Sigmoid colon (tissue), 7 donors: ENCODE results near the gene GABBR1. TPM values are rescaled to one million over a fixed set of nuclear protein-coding genes. Genes with fewer than 3 reads are reported as not detected.
A peak's percentile ranks its signal among the peaks of the same experiment; 100 is the strongest.

Experiments used
- DNase-seq: peaks from one replicate; pipeline ENCODE4 v3.0.0-alpha.2; 2019
- H3K27ac ChIP-seq, 4 donors: fragments of 200-600 bp; sonication (generic); one replicate each; pipeline ENCODE4 v1.5.1; 2016 to 2019; ENCODE audit warnings: mild to moderate bottlenecking in 1 of 4
- H3K27me3 ChIP-seq, 3 donors: fragments of 200-600 bp; sonication (generic); one replicate each; pipeline ENCODE4 v1.5.1; 2019; ENCODE audit warnings: mild to moderate bottlenecking in 1 of 3
- H3K36me3 ChIP-seq, 4 donors: fragments of 200-600 bp; sonication (generic); one replicate each; pipeline ENCODE4 v1.5.1; 2016 to 2019
- H3K4me1 ChIP-seq, 4 donors: fragments of 200-600 bp; sonication (generic); one replicate each; pipeline ENCODE4 v1.5.1; 2017 to 2019
- H3K4me3 ChIP-seq, 4 donors: fragments of 200-600 bp; sonication (generic); one replicate each; pipeline ENCODE4 v1.5.1; 2017 to 2019; ENCODE audit warnings: mild to moderate bottlenecking in 2 of 4, moderate library complexity in 1 of 4
- H3K9me3 ChIP-seq, 4 donors: fragments of 200-600 bp in 3 of 4; sonication (generic) in 3 of 4; one replicate each; pipeline versions ENCODE4 v1.5.1 to v1.6.1; 2013 to 2019
- CTCF ChIP-seq, 4 experiments: fragments of 450-650 bp in 3 of 4; fragments of 200-600 bp in 1 of 4; IDR thresholded peaks; one replicate each; pipeline ENCODE4 v1.5.1; 2016 to 2019; ENCODE audit warnings: antibody characterized with exemption in 4 of 4, mild to moderate bottlenecking in 3 of 4, moderate library complexity in 2 of 4
- EP300 ChIP-seq, 4 donors: sonication (generic); formaldehyde crosslinking; IDR thresholded peaks; one replicate each; pipeline ENCODE4 v1.6.1; 2017; ENCODE audit warnings: antibody characterized with exemption in 4 of 4
- POLR2A ChIP-seq, 2 donors: fragments of 450-650 bp; IDR thresholded peaks; one replicate each; pipeline ENCODE4 v1.6.1; 2016; ENCODE audit warnings: antibody characterized with exemption in 2 of 2, mild to moderate bottlenecking in 2 of 2, moderate library complexity in 2 of 2
- POLR2AphosphoS5 ChIP-seq, 4 donors: sonication (generic); formaldehyde crosslinking; IDR thresholded peaks; one replicate each; pipeline ENCODE4 v1.6.1; 2017; ENCODE audit warnings: antibody characterized with exemption in 4 of 4
- WGBS, 2 donors: extraction: QIAGEN DNeasy Blood & Tissue Kit; methylation state at CpG; one replicate each; pipeline ENCODE4 v1.1.7; 2013; 5-methylcytosine and 5-hydroxymethylcytosine counted together
- intact Hi-C: fragments of 100-400 bp; cut with DNase I; formaldehyde crosslinking; loops from one replicate; pipeline ENCODE4 v1.15.1; 2023
- polyA plus RNA-seq, 3 donors: library from polyadenylated mRNA; stranded (reverse); fragments of 200-250 nt; gene quantifications; one replicate each; pipeline ENCODE4 v1.2.3, GENCODE V29; 2013
- total RNA-seq, 4 donors: library from RNA; depleted of rRNA; stranded (reverse); fragments of >200 nt; gene quantifications; one replicate each; pipeline ENCODE4 v1.1.0, GENCODE V29; 2016
- donor health status: healthy with polysubstance abuse.
- donor health status: Bipolar disorder and iron deficiency.
- donor health status: healthy.

GABBR1 gene
- total and polyA plus RNA-seq, 7 donors, result 0.92 to 73.9 (median 26.5) TPM

GRCh38 chr6:29589423-29590048 is 43.4 kb downstream of the GABBR1 start:
- no peak overlapping the region for H3K4me3 ChIP-seq
- intact Hi-C loops, result loop anchor here (5.0 kb wide), 1 partner anchor 902 kb away; no protein-coding TSS in a partner anchor
- no peak overlapping the region for H3K27ac ChIP-seq
- H3K9me3 ChIP-seq, result no peaks in the 10 kb centered on the region
- no peaks in the 10 kb centered on the region for H3K36me3 ChIP-seq
- H3K4me1 ChIP-seq, result peaks cover 0 to 8% (median 5%) of the 10 kb centered on the region in 4 donors
- TF ChIP-seq POLR2AphosphoS5 (IDR thresholded peaks at IDR 0.05) (no peak), CTCF (IDR thresholded peaks at IDR 0.05) (peak; percentile 65 to 94 (median 78))
- 2 to 9% methylated on average over 3 of the region's 3 CpGs for WGBS, 2 donors
- DNase-seq, result no peak
- peaks cover 0 to 6% (median 0%) of the 10 kb centered on the region in 3 donors for H3K27me3 ChIP-seq

- no peak for DNase-seq
- no peaks in the 10 kb centered on the region for H3K4me1 ChIP-seq
- intact Hi-C loops, result loop anchor here (5.0 kb wide), 1 partner anchor 898 kb away; no protein-coding TSS in a partner anchor
- H3K36me3 ChIP-seq, result no peaks in the 10 kb centered on the region
- H3K9me3 ChIP-seq, result no peaks in the 10 kb centered on the region
- TF ChIP-seq EP300 (IDR thresholded peaks at IDR 0.05) (no peak), POLR2A (IDR thresholded peaks at IDR 0.05) (no peak), POLR2AphosphoS5 (IDR thresholded peaks at IDR 0.05) (no peak), CTCF (IDR thresholded peaks at IDR 0.05) (no peak)
- H3K4me3 ChIP-seq, result no peak within 1 kb of the TSS
- H3K27ac ChIP-seq, result no peak within 1 kb of the TSS
- H3K27me3 ChIP-seq, result peaks cover 0 to 12% (median 5%) of the 10 kb centered on the region in 3 donors
Observed at GRCh38 chr6:29584821-29585220, 48.2 kb downstream of the GABBR1 start, which contains the start of gene OR2H2. Gene OR2H2, plus strand, starts transcription at chr6:29585121. Its CDS starts 2,824 bp downstream, at chr6:29587945.

GRCh38 chr6:29577544-29577943 is 55.4 kb downstream of the GABBR1 start:
- TF ChIP-seq POLR2AphosphoS5 (IDR thresholded peaks at IDR 0.05) (no peak), EP300 (IDR thresholded peaks at IDR 0.05) (no peak)
- Histone ChIP-seq H3K27ac (no peak overlapping the region), H3K27me3 (no peaks in the 10 kb centered on the region), H3K9me3 (no peaks in the 10 kb centered on the region), H3K4me3 (no peak overlapping the region), H3K4me1 (no peaks in the 10 kb centered on the region), H3K36me3 (no peaks in the 10 kb centered on the region)
- 70% methylated on average over 7 of the region's 7 CpGs for WGBS, 2 donors
- intact Hi-C loops, result no loop called here
- DNase-seq, result no peak

- Histone ChIP-seq H3K4me3 (no peak overlapping the region), H3K27ac (no peak overlapping the region), H3K4me1 (no peaks in the 10 kb centered on the region), H3K27me3 (no peaks in the 10 kb centered on the region), H3K36me3 (no peaks in the 10 kb centered on the region), H3K9me3 (no peaks in the 10 kb centered on the region)
- no peak for DNase-seq
- TF ChIP-seq POLR2AphosphoS5 (IDR thresholded peaks at IDR 0.05) (no peak), CTCF (IDR thresholded peaks at IDR 0.05) (no peak), POLR2A (IDR thresholded peaks at IDR 0.05) (no peak), EP300 (IDR thresholded peaks at IDR 0.05) (no peak)
- intact Hi-C loops, result no loop called here
Observed at GRCh38 chr6:29576056-29576455, 56.9 kb downstream of the GABBR1 start.

GRCh38 chr6:29567991-29568390 is 65.0 kb downstream of the GABBR1 start:
- Histone ChIP-seq H3K4me3 (no peak overlapping the region), H3K36me3 (no peaks in the 10 kb centered on the region), H3K4me1 (no peaks in the 10 kb centered on the region), H3K9me3 (no peaks in the 10 kb centered on the region), H3K27me3 (peaks cover 0 to 11% (median 0%) of the 10 kb centered on the region in 3 donors), H3K27ac (no peak overlapping the region)
- TF ChIP-seq CTCF (IDR thresholded peaks at IDR 0.05) (no peak), POLR2AphosphoS5 (IDR thresholded peaks at IDR 0.05) (no peak), POLR2A (IDR thresholded peaks at IDR 0.05) (no peak), EP300 (IDR thresholded peaks at IDR 0.05) (no peak)
- intact Hi-C loops, result no loop called here
- DNase-seq, result no peak
- WGBS, 2 donors, result 61 to 63% methylated on average over 5 of the region's 5 CpGs
